Measurements from ENCODE around the gene SMIM45.

DNA sequence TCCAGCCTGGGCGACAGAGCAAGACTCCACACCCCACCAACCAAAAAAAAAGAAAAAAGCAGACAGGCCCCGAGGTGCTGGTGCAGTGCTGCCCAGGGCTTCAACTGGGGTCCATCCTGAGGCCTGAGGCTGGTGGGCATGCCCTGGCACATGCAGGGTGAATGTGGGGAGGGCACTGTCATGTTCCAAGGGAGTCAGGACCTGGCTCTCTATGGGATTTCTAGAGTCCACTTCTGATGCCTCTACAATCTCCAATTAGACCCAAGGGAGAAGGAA is 15.1 kb upstream of the SMIM45 start:
- TF ChIP-seq SMC3 (IDR thresholded peaks at IDR 0.05; ENCODE audit: low read depth, low read length) (no peak), POLR2A (IDR thresholded peaks at IDR 0.05; ENCODE audit: low read depth, low read length) (no peak), RAD21 (IDR thresholded peaks at IDR 0.05; ENCODE audit: low read length) (no peak), NFE2L2 (IDR thresholded peaks at IDR 0.05; ENCODE audit: low read depth, low read length) (no peak), RFX5 (IDR thresholded peaks at IDR 0.05; ENCODE audit: low read depth, low read length) (no peak), FOS (IDR thresholded peaks at IDR 0.05; ENCODE audit: low read depth, low read length) (no peak)
- TF ChIP-seq, protein P1, sequence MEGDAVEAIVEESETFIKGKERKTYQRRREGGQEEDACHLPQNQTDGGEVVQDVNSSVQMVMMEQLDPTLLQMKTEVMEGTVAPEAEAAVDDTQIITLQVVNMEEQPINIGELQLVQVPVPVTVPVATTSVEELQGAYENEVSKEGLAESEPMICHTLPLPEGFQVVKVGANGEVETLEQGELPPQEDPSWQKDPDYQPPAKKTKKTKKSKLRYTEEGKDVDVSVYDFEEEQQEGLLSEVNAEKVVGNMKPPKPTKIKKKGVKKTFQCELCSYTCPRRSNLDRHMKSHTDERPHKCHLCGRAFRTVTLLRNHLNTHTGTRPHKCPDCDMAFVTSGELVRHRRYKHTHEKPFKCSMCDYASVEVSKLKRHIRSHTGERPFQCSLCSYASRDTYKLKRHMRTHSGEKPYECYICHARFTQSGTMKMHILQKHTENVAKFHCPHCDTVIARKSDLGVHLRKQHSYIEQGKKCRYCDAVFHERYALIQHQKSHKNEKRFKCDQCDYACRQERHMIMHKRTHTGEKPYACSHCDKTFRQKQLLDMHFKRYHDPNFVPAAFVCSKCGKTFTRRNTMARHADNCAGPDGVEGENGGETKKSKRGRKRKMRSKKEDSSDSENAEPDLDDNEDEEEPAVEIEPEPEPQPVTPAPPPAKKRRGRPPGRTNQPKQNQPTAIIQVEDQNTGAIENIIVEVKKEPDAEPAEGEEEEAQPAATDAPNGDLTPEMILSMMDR (conservative IDR thresholded peaks at IDR 0.05; ENCODE audit: low read depth, low read length) = no peak
- TF ChIP-seq, protein P2, sequence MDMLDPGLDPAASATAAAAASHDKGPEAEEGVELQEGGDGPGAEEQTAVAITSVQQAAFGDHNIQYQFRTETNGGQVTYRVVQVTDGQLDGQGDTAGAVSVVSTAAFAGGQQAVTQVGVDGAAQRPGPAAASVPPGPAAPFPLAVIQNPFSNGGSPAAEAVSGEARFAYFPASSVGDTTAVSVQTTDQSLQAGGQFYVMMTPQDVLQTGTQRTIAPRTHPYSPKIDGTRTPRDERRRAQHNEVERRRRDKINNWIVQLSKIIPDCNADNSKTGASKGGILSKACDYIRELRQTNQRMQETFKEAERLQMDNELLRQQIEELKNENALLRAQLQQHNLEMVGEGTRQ (IDR thresholded peaks at IDR 0.05; ENCODE audit: low read depth, low read length) = no peak

Data from IMR-90 (cell line).